Kidney (tissue), 14 donors: ENCODE results near the gene HOXA5. TPM values are rescaled to one million over a fixed set of nuclear protein-coding genes. Genes with fewer than 3 reads are reported as not detected.
A peak's percentile ranks its signal among the peaks of the same experiment; 100 is the strongest.

Experiments used
- DNase-seq, 5 donors: peaks; one replicate each; pipeline ENCODE4 v3.0.0-alpha.2; 2013 to 2020
- FAIRE-seq: peaks from 2 replicates; lab custom pipeline; 2012; peaks lifted over from hg19 to GRCh38; lab: Jason Lieb, UNC
- H3K27ac ChIP-seq, 2 donors: one replicate each; pipeline ENCODE4 v1.7.0; 2013; ENCODE audit warnings: low read depth in 2 of 2, low read length in 2 of 2, inconsistent platforms in 1 of 2
- H3K27me3 ChIP-seq: one replicate; pipeline ENCODE4 v1.7.1; 2013; ENCODE audit warnings: low read length, inconsistent platforms; ENCODE audit not compliant: control insufficient read depth, insufficient read depth
- H3K36me3 ChIP-seq, 3 donors: one replicate each; pipeline versions ENCODE4 v1.7.0 to v1.7.1; 2013; ENCODE audit warnings: low read length in 3 of 3, control low read depth in 1 of 3, inconsistent platforms in 1 of 3; ENCODE audit not compliant: insufficient read depth in 3 of 3, control insufficient read depth in 2 of 3
- H3K4me1 ChIP-seq, 3 donors: one replicate each; pipeline versions ENCODE4 v1.7.0 to v1.7.1; 2013; ENCODE audit warnings: low read length in 3 of 3, inconsistent platforms in 1 of 3, low read depth in 1 of 3; ENCODE audit not compliant: control insufficient read depth in 2 of 3, insufficient read depth in 2 of 3
- H3K4me3 ChIP-seq, 3 donors: one replicate each; pipeline versions ENCODE4 v1.7.0 to v1.8.1; 2013; ENCODE audit warnings: low read length in 3 of 3, control low read depth in 1 of 3, inconsistent platforms in 1 of 3
- H3K9ac ChIP-seq, 3 donors: one replicate each; pipeline versions ENCODE4 v1.7.0 to v1.7.1; 2013; ENCODE audit warnings: low read length in 3 of 3, control low read depth in 1 of 3, inconsistent platforms in 1 of 3
- H3K9me3 ChIP-seq, 3 donors: one replicate each; pipeline versions ENCODE4 v1.7.0 to v1.7.1; 2013; ENCODE audit warnings: low read length in 3 of 3, control low read depth in 1 of 3, inconsistent platforms in 1 of 3; ENCODE audit not compliant: control insufficient read depth in 2 of 3, insufficient read depth in 1 of 3
- CTCF ChIP-seq: IDR thresholded peaks from 3 replicates; pipeline ENCODE4 v1.5.1; 2012; ENCODE audit warnings: mild to moderate bottlenecking, moderate library complexity, borderline replicate concordance; ENCODE audit not compliant: insufficient read depth; ENCODE audit errors: extremely low read depth
- intact Hi-C: fragments of 100-400 bp; cut with DNase I; formaldehyde crosslinking; loops from one replicate; pipeline ENCODE4 v1.11.1; 2022
- polyA plus RNA-seq: library from polyadenylated mRNA; stranded (reverse); fragments of 350-450 nt; fragmentation: Illumina TruSeq; extraction: RNeasy Lipid Tissue Mini Kit (QIAGEN cat#74804); gene quantifications from one replicate; pipeline ENCODE4 v1.2.3, GENCODE V29; 2014; ENCODE audit warnings: low read depth, low replicate concordance; ENCODE audit not compliant: insufficient read depth
- total RNA-seq: library from RNA; stranded (reverse); fragmentation: NEBNext Ultra II Directional; extraction: Animal tissue kit (Norgen Biotek cat#: 25700); gene quantifications from one replicate; pipeline ENCODE4 v1.2.1, GENCODE V29; 2021
- donor health status: control.
- donor health status: control.
- donor health status: control.
- donor health status: control.
- donor health status: control.
- donor health status: DM: yes; HTN: yes; CAD: no.
- donor health status: Normal renal cell carcinoma (clear cell type).

The HOXA5 gene
- total and polyA plus RNA-seq, 2 donors from 2014 or later = 19.4 to 38.0 TPM

GRCh38 chr7:27182285-27182841 is 38.9 kb upstream of the HOXA5 start:
- FAIRE-seq = no peak
- Histone ChIP-seq H3K9me3 (no peaks in the 10 kb centered on the region), H3K27ac (peak overlapping the region; percentile 19 to 29), H3K36me3 (no peaks in the 10 kb centered on the region), H3K9ac (peak overlapping the region; percentile 13 to 85 (median 40)), H3K27me3 (no peaks in the 10 kb centered on the region), H3K4me3 (peak overlapping the region in 2 of 3 donors; percentile 54 to 85), H3K4me1 (peaks cover 0 to 6% (median 0%) of the 10 kb centered on the region in 3 donors)
- intact Hi-C loops = no loop called here
- peak in 4 of 5 donors; percentile 50 to 68 (median 60) for DNase-seq
- no peak for TF ChIP-seq CTCF

GRCh38 chr7:27181795-27182275 is 38.4 kb upstream of the HOXA5 start:
- peak in 3 of 5 donors; percentile 33 to 54 (median 52) for DNase-seq
- intact Hi-C loops = no loop called here
- H3K27ac ChIP-seq = peak overlapping the region in 1 of 2 donors; percentile 29
- H3K9me3 ChIP-seq = no peaks in the 10 kb centered on the region
- peaks cover 0 to 6% (median 0%) of the 10 kb centered on the region in 3 donors for H3K4me1 ChIP-seq
- H3K36me3 ChIP-seq = no peaks in the 10 kb centered on the region
- no peak for TF ChIP-seq CTCF
- peak overlapping the region in 1 of 3 donors; percentile 26 for H3K9ac ChIP-seq
- no peak for FAIRE-seq
- no peaks in the 10 kb centered on the region for H3K27me3 ChIP-seq
- H3K4me3 ChIP-seq = peak overlapping the region in 1 of 3 donors; percentile 85

- Histone ChIP-seq H3K9me3 (no peaks in the 10 kb centered on the region), H3K27ac (peak overlapping the region; percentile 60 to 94), H3K9ac (peak overlapping the region in 2 of 3 donors; percentile 26 to 42), H3K4me1 (peaks cover 0 to 6% (median 0%) of the 10 kb centered on the region in 3 donors), H3K4me3 (peak overlapping the region in 1 of 3 donors; percentile 31), H3K27me3 (no peaks in the 10 kb centered on the region), H3K36me3 (no peaks in the 10 kb centered on the region)
- peak in 4 of 5 donors; percentile 61 to 73 (median 68) for DNase-seq
- intact Hi-C loops = no loop called here
- TF ChIP-seq CTCF = no peak
- FAIRE-seq = no peak
These were observed 37.2 kb upstream of the HOXA5 start for GRCh38 chr7:27180431-27181420.
